Neural progenitor cell (in vitro differentiated cells): ENCODE data around the gene KIF4A.

ENCODE experiments used
- CTCF ChIP-seq: fragments of 200-600 bp; sonication (generic); IDR thresholded peaks from 2 replicates; pipeline ENCODE4 v1.5.1; 2017; ENCODE audit warnings: antibody characterized with exemption, mild to moderate bottlenecking
- EZH2 ChIP-seq: fragments of 200-600 bp; sonication (generic); IDR thresholded peaks from 2 replicates; pipeline ENCODE4 v1.6.1; 2017; ENCODE audit warnings: antibody characterized with exemption, mild to moderate bottlenecking, moderate library complexity

DNA sequence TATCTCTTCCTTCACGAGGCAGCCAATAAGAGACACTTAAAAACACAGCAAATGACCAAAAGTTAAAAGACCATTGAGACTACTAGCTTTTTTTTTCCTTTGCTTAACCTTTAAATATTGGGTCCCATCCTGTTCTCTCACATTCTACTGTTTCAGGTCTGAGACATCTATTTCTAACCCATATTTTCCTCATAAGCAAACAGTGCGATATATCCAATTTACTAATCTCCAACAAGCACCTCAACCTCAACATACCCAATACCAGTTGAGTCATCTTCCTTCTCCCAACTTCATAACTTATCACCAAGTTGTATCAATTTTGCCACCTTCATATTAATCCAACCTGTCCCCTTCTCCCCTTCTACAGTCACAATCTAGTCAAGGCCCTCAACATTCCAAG, 48.4 kb upstream of the KIF4A start:
- TF ChIP-seq CTCF (no peak), EZH2 (no peak)
